ENCODE results near the gene SMIM36.
"Not testable (repeated sequence)": the region's sequence is repeated elsewhere in the genome, so short reads cannot be mapped to it uniquely, and the experiment has no call there.

The SMIM36 gene

GRCh38 chr17:55510986-55511721, at the start of gene SMIM36:
TSS of gene SMIM36 (minus strand) at chr17:55511452.
- no peak for DNase-seq (ENCODE audit: low read depth)

- DNase-seq (ENCODE audit: low read depth): no peak
Measured at GRCh38 chr17:55555772-55556171, 44.5 kb upstream of the SMIM36 start.

- DNase-seq (ENCODE audit: low read depth): no peak
Measured at GRCh38 chr17:55549140-55549539, 37.9 kb upstream of the SMIM36 start.

GRCh38 chr17:55546991-55547664, 35.9 kb upstream of the SMIM36 start:
- no peak for DNase-seq (ENCODE audit: low read depth)

GRCh38 chr17:55546481-55546880, 35.2 kb upstream of the SMIM36 start:
- no peak for DNase-seq (ENCODE audit: low read depth)

GRCh38 chr17:55545806-55546205, 34.6 kb upstream of the SMIM36 start:
- no peak for DNase-seq (ENCODE audit: low read depth)

GRCh38 chr17:55543709-55544108, 32.5 kb upstream of the SMIM36 start:
- no peak for DNase-seq (ENCODE audit: low read depth)

GRCh38 chr17:55540414-55541091, 29.3 kb upstream of the SMIM36 start:
- no peak for DNase-seq (ENCODE audit: low read depth)

GRCh38 chr17:55536205-55536604, 25.0 kb upstream of the SMIM36 start:
- DNase-seq (ENCODE audit: low read depth): no peak

- DNase-seq (ENCODE audit: low read depth): no peak
Measured at GRCh38 chr17:55533608-55534007, 22.4 kb upstream of the SMIM36 start.

GRCh38 chr17:55532670-55533069, 21.4 kb upstream of the SMIM36 start:
- no peak for DNase-seq (ENCODE audit: low read depth)

- DNase-seq (ENCODE audit: low read depth): no peak
Measured at GRCh38 chr17:55531053-55531728, 19.9 kb upstream of the SMIM36 start.

GRCh38 chr17:55530064-55530463, 18.8 kb upstream of the SMIM36 start:
- DNase-seq (ENCODE audit: low read depth): no peak

- no peak for DNase-seq (ENCODE audit: low read depth)
Measured at GRCh38 chr17:55527540-55528118, 16.4 kb upstream of the SMIM36 start.

- DNase-seq (ENCODE audit: low read depth): no peak
Measured at GRCh38 chr17:55524440-55525220, 13.4 kb upstream of the SMIM36 start.

GRCh38 chr17:55523032-55523431, 11.8 kb upstream of the SMIM36 start:
- DNase-seq (ENCODE audit: low read depth): not testable (repeated sequence)

GRCh38 chr17:55521186-55521585, 9.9 kb upstream of the SMIM36 start:
- DNase-seq (ENCODE audit: low read depth): no peak

GRCh38 chr17:55520402-55520801, 9.2 kb upstream of the SMIM36 start:
- DNase-seq (ENCODE audit: low read depth): no peak

- no peak for DNase-seq (ENCODE audit: low read depth)
Measured at GRCh38 chr17:55518510-55518909, 7.3 kb upstream of the SMIM36 start.

GRCh38 chr17:55513885-55514590, 2.8 kb upstream of the SMIM36 start:
- peak; percentile 60 for DNase-seq (ENCODE audit: low read depth)

GRCh38 chr17:55507669-55508068, 3.6 kb downstream of the SMIM36 start:
- not testable (repeated sequence) for DNase-seq (ENCODE audit: low read depth)

All from stimulated activated CD8-positive, alpha-beta memory T cell treated with anti-CD3 and anti-CD28 coated beads, Interleukin-12 subunit alpha, Interleukin-12 subunit beta, amount 100 ng/mL, for 1 hour (primary cell).